ENCODE results near the gene UBE2V1. TPM values are rescaled to one million over a fixed set of nuclear protein-coding genes. Genes with fewer than 3 reads are reported as not detected.
"Not testable (repeated sequence)": the region's sequence is repeated elsewhere in the genome, so short reads cannot be mapped to it uniquely, and the experiment has no call there.

UBE2V1 gene
- total RNA-seq, 1 experiment from 2014 or later = 119 TPM

DNA sequence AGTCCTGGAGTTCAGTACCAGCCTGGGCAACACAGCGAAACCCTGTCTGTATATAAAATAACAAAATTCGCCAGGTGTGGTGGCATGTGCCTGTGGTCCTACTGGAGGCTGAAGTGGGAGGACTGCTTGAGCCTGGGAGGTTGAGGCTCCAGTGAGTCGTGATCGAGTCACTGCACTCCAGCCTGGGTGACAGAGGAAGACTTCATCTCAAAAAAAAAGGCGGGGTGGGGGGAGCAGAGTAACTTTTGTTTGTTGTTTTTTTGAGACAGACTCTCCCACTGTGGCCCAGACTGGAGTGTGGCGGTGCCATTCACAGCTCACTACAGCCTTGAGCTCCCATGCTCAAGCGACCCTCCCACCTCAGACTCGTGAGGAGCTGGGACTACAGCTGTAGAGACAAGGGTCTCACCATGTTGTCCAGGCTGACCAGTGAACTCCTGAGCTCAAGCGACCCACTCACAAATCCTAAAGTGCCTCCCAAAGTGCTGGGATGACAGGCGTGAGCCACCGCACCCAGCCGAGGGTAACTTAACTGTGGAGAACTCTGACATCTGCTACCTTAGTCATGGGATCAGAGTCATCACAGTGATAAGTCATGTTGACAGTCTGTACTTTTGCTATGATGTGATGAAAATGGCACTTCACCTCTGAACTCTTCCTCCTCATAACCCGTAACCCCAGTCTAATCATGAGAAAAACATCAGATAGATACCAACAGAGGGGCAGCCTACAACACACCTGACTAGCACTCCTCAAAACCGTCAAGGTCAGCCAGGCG, 24.1 kb upstream of the UBE2V1 start:
- DNase-seq = peak; percentile 73
- Histone ChIP-seq H3K9me2 (replicated peaks; ENCODE audit: low read length) (no peaks in the 10 kb centered on the region), H3K4me3 (ENCODE audit: low read length) (no peak overlapping the region), H3F3A (ENCODE audit: low read length, unreplicated experiment) (no peaks in the 10 kb centered on the region), H4K20me1 (ENCODE audit: low read length) (peaks cover 12% of the 10 kb centered on the region; the same call in 1 of the 2 replicates), H3K4me2 (ENCODE audit: low read length) (peak overlapping the region; percentile 40), H3K9me3 (ENCODE audit: low read length) (no peaks in the 10 kb centered on the region), H3K36me3 (ENCODE audit: low read depth, low read length) (peaks cover 61% of the 10 kb centered on the region), H3K79me2 (ENCODE audit: low read length) (peaks cover 94% of the 10 kb centered on the region), H3K4me1 (ENCODE audit: insufficient read depth, low read length) (peaks cover 22% of the 10 kb centered on the region), H3K27me3 (ENCODE audit: low read length) (no peaks in the 10 kb centered on the region), H3K27ac (ENCODE audit: low read length) (peak overlapping the region; percentile 74), H3K9ac (ENCODE audit: low read length) (0 out of 2 replicates have a peak overlapping the region, but pooled peaks have one; percentile 25), H2AFZ (ENCODE audit: low read length) (no peak overlapping the region)
- ATAC-seq = peak; percentile 55
- CTCF ChIA-PET = no interaction called here
- BruUV-seq (replicated peaks) = no TSS peak
- POLR2A ChIA-PET (ENCODE audit: unreplicated experiment) = interaction anchor here (0.6 kb wide), 1 partner anchor 145 kb away, joined by 3 read pairs; no protein-coding TSS in a partner anchor
- intact Hi-C loops (cut with micrococcal nuclease) = no loop called here
- TF ChIP-seq, protein P1, sequence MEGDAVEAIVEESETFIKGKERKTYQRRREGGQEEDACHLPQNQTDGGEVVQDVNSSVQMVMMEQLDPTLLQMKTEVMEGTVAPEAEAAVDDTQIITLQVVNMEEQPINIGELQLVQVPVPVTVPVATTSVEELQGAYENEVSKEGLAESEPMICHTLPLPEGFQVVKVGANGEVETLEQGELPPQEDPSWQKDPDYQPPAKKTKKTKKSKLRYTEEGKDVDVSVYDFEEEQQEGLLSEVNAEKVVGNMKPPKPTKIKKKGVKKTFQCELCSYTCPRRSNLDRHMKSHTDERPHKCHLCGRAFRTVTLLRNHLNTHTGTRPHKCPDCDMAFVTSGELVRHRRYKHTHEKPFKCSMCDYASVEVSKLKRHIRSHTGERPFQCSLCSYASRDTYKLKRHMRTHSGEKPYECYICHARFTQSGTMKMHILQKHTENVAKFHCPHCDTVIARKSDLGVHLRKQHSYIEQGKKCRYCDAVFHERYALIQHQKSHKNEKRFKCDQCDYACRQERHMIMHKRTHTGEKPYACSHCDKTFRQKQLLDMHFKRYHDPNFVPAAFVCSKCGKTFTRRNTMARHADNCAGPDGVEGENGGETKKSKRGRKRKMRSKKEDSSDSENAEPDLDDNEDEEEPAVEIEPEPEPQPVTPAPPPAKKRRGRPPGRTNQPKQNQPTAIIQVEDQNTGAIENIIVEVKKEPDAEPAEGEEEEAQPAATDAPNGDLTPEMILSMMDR (conservative IDR thresholded peaks at IDR 0.05; ENCODE audit: low read depth, low read length) = no peak
- no peak for TF ChIP-seq EZH2phosphoT487 (IDR thresholded peaks at IDR 0.05; ENCODE audit: borderline replicate concordance, low read length)
- no peak for TF ChIP-seq EZH2 (IDR thresholded peaks at IDR 0.05; ENCODE audit: low read length, unreplicated experiment)

DNA sequence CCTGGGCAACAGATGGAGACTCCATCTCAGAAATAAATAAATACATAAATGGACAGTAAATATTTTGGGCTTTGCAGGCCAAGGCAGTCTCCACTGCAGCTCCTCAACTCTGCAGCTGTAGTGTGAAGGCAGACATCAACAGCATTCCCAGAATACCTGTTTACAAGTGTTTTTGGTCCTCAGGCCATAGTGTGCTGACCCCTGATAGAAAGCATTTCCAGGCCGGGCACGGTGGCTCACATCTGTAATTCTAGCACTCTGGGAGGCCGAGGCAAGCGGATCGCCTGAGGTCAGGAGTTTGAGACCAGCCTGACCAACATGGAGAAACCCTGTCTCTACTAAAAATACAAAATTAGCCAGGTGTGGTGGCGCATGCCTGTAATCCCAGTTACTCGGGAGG, 22.2 kb upstream of the UBE2V1 start:
- H3K36me3 ChIP-seq (ENCODE audit: low read depth, low read length) = peaks cover 56% of the 10 kb centered on the region
- POLR2A ChIA-PET (ENCODE audit: unreplicated experiment) = not testable (repeated sequence)

DNA sequence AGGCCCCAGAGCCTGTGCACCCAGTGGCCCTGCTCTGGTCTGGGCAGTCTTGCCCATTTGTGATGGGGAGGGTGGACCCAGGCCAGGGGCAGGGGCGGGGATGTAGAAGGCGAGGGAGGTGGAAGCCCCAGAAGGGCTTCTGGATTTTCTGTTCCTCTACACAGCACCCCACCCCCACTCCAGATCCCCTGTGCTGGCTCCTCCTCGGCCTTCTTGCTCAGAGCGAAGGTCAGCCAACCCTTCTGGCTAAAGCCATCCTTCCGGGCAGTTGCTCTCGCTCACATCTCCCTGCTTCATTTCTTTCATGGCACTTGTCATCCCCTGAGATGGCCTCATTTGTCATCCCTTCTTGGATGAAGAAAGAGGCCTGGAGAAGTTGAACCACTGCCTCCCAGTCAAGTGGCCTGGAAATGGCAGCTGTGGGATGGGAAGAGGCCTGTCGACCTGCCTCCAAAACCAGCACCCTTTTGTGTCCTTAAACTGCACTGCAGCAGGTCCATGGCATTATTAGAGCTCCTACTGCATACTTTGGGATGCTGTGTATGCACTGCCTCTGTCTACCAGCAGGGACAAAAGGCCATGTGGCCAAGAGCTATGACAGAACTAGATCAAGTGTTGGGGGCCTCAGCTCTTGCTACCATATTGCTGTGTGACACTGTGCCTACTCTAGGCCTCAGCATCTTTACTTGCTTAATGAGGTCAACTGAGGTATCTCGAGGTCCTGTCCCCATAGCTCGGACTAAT, 20.7 kb upstream of the UBE2V1 start:
- Histone ChIP-seq H2AFZ (ENCODE audit: low read length) (no peak overlapping the region), H3K27ac (ENCODE audit: low read length) (no peak overlapping the region), H3K79me2 (ENCODE audit: low read length) (peaks cover 61% of the 10 kb centered on the region), H4K20me1 (ENCODE audit: low read length) (peaks cover 12% of the 10 kb centered on the region; the same call in 1 of the 2 replicates), H3K36me3 (ENCODE audit: low read depth, low read length) (peaks cover 66% of the 10 kb centered on the region), H3K4me3 (ENCODE audit: low read length) (no peak overlapping the region), H3F3A (ENCODE audit: low read length, unreplicated experiment) (no peaks in the 10 kb centered on the region), H3K4me1 (ENCODE audit: insufficient read depth, low read length) (peaks cover 21% of the 10 kb centered on the region), H3K9me2 (replicated peaks; ENCODE audit: low read length) (no peaks in the 10 kb centered on the region), H3K27me3 (ENCODE audit: low read length) (no peaks in the 10 kb centered on the region), H3K4me2 (ENCODE audit: low read length) (no peak overlapping the region), H3K9me3 (ENCODE audit: low read length) (no peaks in the 10 kb centered on the region), H3K9ac (ENCODE audit: low read length) (no peak overlapping the region)
- TF ChIP-seq, protein P1 (conservative IDR thresholded peaks at IDR 0.05; ENCODE audit: low read depth, low read length) = peak; percentile 37; the same call in 1 of the 2 replicates
- no peak for TF ChIP-seq EZH2 (IDR thresholded peaks at IDR 0.05; ENCODE audit: low read length, unreplicated experiment)
- no TSS peak for BruUV-seq (replicated peaks)
- intact Hi-C loops (cut with micrococcal nuclease) = no loop called here
- ChIA-PET POLR2A (ENCODE audit: unreplicated experiment) (no interaction called here), CTCF (interaction anchor here (0.5 to 1.1 kb wide), 4 partner anchors 12 to 315 kb away, joined by 3 to 15 read pairs (median 4); partner anchors contain the start of gene PEDS1)
- ATAC-seq (no peak), DNase-seq (no peak)

More for the DNA sequence above, 22.2 kb upstream of the UBE2V1 start:
- H3K9ac ChIP-seq (ENCODE audit: low read length); H3K27me3 ChIP-seq (ENCODE audit: low read length); H2AFZ ChIP-seq (ENCODE audit: low read length); BruUV-seq (replicated peaks); CTCF ChIA-PET; H3K4me3 ChIP-seq (ENCODE audit: low read length); intact Hi-C loops (cut with micrococcal nuclease); ATAC-seq; DNase-seq; H3F3A ChIP-seq (ENCODE audit: low read length, unreplicated experiment); H3K4me2 ChIP-seq (ENCODE audit: low read length); H3K27ac ChIP-seq (ENCODE audit: low read length); H3K9me3 ChIP-seq (ENCODE audit: low read length); H3K9me2 ChIP-seq (replicated peaks; ENCODE audit: low read length): not testable (repeated sequence)
- H3K79me2 ChIP-seq (ENCODE audit: low read length) = peaks cover 76% of the 10 kb centered on the region
- H4K20me1 ChIP-seq (ENCODE audit: low read length) = peaks cover 12% of the 10 kb centered on the region; the same call in 1 of the 2 replicates
- H3K4me1 ChIP-seq (ENCODE audit: insufficient read depth, low read length) = peaks cover 22% of the 10 kb centered on the region
